ENCODE measurements around the gene AHNAK2.
A peak's percentile ranks its signal among the peaks of the same experiment; 100 is the strongest.

AHNAK2 gene

DNA sequence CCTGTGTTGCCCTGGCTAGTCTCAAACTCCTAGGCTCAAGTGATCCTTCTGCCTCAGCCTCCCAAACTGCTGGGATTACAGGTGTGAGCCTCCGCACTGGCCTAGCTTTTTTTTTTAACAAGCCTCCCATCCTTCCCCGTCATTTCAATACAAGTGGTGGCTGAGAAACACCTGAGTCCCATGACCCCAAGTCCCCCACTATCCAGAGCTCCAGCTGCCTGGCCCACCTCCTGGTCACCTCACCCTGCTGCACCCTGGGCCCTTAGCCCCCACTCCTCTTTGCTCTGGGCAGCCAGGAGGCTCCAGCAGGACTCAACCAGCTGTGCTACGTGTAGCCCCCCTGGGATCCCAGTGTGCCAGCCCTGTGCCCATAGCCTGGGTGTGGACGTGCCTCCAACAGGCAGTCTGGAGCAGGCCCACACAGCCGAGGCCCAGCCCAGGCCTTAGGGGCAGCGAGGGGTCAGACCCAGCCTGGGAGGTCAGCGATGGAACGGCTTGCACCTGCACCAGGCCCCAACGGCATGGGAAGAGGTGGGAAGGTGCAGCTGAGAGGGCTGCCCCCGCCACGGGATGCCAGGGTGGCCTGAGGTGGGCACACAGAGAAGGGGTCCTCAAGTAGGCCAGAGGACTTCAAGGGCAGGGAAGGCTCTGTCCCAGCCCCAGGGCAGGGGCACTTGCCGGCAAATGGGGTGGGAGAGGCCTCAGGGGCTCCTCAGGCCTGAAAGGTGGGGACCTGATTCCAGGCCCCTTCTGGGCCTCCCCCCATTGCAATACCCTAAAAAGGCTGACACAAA is 6.5 kb downstream of the AHNAK2 start:
- H3K4me3 ChIP-seq (ENCODE audit: low read depth, low read length) = no peak overlapping the region
- DNase-seq (ENCODE audit: low read depth) = no peak
- TF ChIP-seq, protein P1, sequence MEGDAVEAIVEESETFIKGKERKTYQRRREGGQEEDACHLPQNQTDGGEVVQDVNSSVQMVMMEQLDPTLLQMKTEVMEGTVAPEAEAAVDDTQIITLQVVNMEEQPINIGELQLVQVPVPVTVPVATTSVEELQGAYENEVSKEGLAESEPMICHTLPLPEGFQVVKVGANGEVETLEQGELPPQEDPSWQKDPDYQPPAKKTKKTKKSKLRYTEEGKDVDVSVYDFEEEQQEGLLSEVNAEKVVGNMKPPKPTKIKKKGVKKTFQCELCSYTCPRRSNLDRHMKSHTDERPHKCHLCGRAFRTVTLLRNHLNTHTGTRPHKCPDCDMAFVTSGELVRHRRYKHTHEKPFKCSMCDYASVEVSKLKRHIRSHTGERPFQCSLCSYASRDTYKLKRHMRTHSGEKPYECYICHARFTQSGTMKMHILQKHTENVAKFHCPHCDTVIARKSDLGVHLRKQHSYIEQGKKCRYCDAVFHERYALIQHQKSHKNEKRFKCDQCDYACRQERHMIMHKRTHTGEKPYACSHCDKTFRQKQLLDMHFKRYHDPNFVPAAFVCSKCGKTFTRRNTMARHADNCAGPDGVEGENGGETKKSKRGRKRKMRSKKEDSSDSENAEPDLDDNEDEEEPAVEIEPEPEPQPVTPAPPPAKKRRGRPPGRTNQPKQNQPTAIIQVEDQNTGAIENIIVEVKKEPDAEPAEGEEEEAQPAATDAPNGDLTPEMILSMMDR (conservative IDR thresholded peaks at IDR 0.05; ENCODE audit: low read depth, low read length) = no peak

DNA sequence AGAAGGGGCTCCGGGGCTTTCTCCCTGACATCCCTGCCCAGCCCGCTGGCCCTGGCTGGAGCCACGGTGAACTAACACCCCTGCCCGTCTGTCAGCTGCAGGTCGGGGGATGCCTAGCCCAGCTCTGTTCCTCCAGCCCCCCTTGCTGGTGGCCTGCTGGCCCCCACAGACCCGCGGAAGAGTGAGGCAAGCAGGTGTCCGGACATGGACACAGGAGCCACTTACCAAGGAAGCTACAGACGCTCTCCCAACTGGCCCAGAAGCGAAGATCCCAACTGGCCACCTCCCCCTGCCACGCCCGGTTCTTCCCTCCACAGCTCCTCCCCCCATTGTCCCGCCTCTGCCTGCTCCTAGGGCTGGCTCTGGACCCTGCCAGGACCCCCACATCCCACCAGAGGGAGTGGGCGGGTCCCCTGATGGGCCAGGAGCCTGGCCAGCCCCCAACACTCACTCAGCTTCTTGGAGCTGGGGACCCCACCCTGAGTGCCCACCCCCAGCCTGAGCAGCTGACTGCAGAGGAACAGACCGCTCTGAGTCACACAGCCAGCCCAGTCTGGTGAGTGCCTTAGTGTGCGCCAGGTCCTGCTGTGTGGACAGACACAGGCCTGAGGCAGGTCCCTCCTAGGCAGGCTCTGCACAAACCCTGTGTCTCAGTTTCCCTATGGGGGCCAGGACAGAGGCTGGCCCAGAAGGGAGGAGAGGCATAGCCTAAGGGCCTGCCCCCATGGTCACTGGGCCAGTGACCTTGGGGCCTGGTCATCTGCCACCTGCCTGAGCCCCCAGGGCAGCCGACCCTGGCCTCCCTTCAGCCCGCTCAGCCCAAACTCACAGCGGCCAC is 7.7 kb downstream of the AHNAK2 start:
- TF ChIP-seq, protein P1 (conservative IDR thresholded peaks at IDR 0.05; ENCODE audit: low read depth, low read length) = no peak
- DNase-seq (ENCODE audit: low read depth) = peak; percentile 89
- H3K4me3 ChIP-seq (ENCODE audit: low read depth, low read length) = no peak overlapping the region

DNA sequence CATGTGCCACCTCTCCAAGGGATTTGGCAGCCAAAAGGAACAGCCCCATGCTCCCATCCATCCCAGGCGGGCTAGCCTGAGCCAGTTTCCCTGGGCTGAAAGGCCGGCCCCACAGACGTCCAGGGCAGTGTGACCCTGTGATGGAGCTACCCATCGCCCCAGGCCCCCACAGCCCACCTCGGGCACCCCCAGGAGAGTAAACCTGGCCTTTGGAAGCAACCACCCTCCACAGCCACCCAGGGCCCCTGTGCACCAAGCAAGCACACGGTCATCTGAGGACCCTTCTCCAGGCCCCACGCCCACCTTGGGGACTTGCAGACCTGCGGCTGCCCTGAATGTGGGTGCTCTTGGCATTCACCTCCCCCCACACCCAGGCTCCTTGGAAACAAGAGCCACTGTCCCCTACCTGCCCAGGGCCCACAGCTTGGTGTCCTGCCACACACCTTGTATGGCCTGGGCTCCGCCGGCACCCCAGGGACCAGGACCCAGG is 8.4 kb downstream of the AHNAK2 start:
- H3K4me3 ChIP-seq (ENCODE audit: low read depth, low read length) = no peak overlapping the region
- DNase-seq (ENCODE audit: low read depth) = no peak
- TF ChIP-seq, protein P1 (conservative IDR thresholded peaks at IDR 0.05; ENCODE audit: low read depth, low read length) = no peak

DNA sequence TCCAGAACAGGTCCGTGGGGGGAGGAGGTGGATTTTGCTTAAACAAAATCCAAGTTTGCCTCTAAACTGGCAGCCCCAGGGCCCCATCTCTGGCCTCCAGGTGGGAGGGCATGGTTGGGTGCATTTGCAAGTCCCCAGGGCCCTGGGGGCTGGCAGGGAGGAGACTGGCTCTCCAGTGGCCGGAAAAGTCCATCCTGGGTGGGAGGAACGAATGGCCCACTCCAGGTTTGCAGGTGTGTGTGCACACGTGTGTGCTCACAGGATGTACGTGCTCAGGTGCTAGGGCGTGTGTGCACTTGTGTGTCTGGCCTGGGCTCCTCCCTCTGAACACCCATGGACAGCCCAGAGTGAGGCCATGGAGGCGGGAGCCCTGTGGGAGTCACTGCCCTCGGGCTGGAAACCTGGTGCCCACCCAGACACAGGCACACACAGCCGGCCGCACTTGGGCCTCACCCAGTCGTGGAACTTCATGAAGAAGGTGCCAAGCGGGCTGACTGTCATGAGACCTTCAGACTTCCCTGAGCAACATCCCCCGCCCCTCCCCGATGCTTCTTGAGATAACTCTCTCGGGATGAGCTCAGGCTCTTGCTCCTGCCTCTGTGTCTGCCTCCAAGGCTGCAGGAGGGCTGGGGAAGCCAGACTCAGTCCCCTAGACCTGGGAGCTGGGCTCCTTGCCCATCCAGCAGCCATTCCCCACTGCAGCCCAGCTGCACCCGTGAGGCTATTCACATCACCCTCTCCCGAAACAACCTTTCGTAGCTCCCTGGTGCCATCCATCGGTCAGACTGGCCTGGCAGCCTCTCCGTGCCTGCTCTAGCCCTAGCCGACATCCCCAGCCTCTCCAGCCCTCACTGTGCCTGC is 9.4 kb downstream of the AHNAK2 start:
- H3K4me3 ChIP-seq (ENCODE audit: low read depth, low read length) = peak overlapping the region; percentile 17
- TF ChIP-seq, protein P1 (conservative IDR thresholded peaks at IDR 0.05; ENCODE audit: low read depth, low read length) = no peak
- DNase-seq (ENCODE audit: low read depth) = peak; percentile 37

DNA sequence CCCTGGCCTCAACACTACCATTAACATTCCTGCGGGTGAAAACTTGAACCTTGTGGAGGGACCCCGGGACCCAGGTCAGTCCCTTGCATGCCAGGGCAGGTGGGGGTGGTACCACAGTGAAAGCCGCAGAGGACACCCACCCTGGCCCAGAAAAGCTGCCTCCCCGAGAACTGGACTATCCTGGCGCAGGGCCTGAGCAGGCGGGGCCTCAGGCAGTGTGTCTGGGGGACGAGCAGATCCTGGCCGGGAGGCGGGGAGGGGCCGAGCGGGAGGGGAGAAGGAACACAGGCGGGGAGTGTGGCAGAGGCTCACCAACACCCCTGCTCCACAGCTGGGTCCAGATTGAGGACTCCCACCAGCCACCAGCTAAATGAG is 10.0 kb downstream of the AHNAK2 start:
- peak overlapping the region; percentile 37 for H3K4me3 ChIP-seq (ENCODE audit: low read depth, low read length)
- peak; percentile 76 for DNase-seq (ENCODE audit: low read depth)
- TF ChIP-seq, protein P1 (conservative IDR thresholded peaks at IDR 0.05; ENCODE audit: low read depth, low read length) = no peak

DNA sequence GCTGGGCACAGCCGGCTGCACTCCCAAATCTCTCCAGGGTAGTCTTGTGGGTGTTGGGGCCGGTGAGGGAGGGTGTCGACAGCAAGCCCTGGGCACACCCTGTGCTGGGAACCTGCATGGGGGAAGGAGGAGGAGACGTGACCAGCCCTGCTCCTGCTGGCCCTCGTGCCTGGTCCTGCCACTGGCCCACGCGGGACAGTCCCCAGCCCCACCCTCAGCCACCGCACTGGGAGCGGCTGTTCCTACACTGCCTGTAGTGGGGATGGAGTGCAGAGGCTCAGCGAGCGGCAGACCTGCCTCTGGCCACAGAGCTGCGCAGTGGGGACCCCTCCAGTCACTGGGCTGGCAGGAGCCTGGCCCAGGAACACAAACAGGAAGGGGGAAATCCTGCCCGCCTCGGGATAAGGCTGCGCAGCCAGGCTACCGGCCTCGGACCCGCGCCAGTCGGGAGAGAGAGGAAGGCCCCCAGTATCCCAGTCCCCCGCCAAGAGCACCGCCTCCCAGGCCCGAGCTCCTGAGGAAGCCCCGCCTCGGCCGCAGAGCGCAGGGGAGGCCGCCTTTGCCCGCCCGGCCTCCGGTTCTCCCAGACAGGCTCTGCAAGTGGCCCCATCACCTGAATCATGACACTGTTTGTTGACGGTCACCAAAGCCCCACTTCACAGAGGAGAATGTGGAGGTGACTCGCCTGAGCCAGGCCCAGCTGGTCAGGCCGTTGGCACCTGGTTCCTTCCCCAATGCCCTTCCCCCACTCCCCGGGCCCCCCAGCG is 10.6 kb downstream of the AHNAK2 start:
- peak overlapping the region; percentile 37 for H3K4me3 ChIP-seq (ENCODE audit: low read depth, low read length)
- TF ChIP-seq, protein P1 (conservative IDR thresholded peaks at IDR 0.05; ENCODE audit: low read depth, low read length) = no peak
- peak; percentile 40 for DNase-seq (ENCODE audit: low read depth)
